A549 (cell line): Measurements from ENCODE around the gene TPST1. TPM values are rescaled to one million over a fixed set of nuclear protein-coding genes. Genes with fewer than 3 reads are reported as not detected.

Source experiments
- ATAC-seq, 2 experiments: fragments of 200-7000 bp in 1 of 2; fragments of >200 bp in 1 of 2; cut with Nextera tagmentation in 1 of 2; cut with Tn5 transposase in 1 of 2; 3 replicates each; pipeline versions ENCODE4 v1.8.0 to v1.9.1; 2018 to 2020; ENCODE audit warnings: mild to moderate bottlenecking in 1 of 2, moderate library complexity in 1 of 2
- CTCF ChIA-PET: fragments of 300-600 bp; sonication (Branson Sonifier 250); formaldehyde crosslinking; extraction: SDS; loops from one replicate; lab custom pipeline; 2021; ENCODE audit warnings: antibody characterized with exemption, inconsistent platforms; lab: Yijun Ruan, JAX
- POLR2A ChIA-PET: fragments of 350-600 bp; formaldehyde crosslinking; extraction: SDS; loops from one replicate; lab custom pipeline; 2021; ENCODE audit warnings: antibody characterized with exemption, inconsistent platforms; lab: Yijun Ruan, JAX
- DNase-seq, 2 experiments: peaks; one replicate each; pipeline versions ENCODE4 v3.0.0 to v3.0.0-alpha.2; 2011 to 2016; ENCODE audit warnings: low read depth in 1 of 2, low spot score in 1 of 2
- FAIRE-seq: peaks from 2 replicates; lab custom pipeline; 2011; peaks lifted over from hg19 to GRCh38; lab: Jason Lieb, UNC
- H3K27ac ChIP-seq, 2 experiments: fragments of >200 bp; sonication (Bioruptor Twin); formaldehyde crosslinking; 3 replicates each; pipeline ENCODE4 v1.5.1; 2016 to 2017
- H3K4me1 ChIP-seq: fragments of >200 bp; sonication (Bioruptor Twin); formaldehyde crosslinking; 3 replicates; pipeline ENCODE4 v1.6.1; 2016
- H3K4me2 ChIP-seq: fragments of >200 bp; sonication (Bioruptor Twin); formaldehyde crosslinking; 3 replicates; pipeline ENCODE4 v1.6.1; 2016
- H3K4me3 ChIP-seq: fragments of >200 bp; sonication (Bioruptor Twin); formaldehyde crosslinking; 3 replicates; pipeline ENCODE4 v1.5.1; 2016
- H3K9me3 ChIP-seq: fragments of >200 bp; sonication (Bioruptor Twin); formaldehyde crosslinking; 3 replicates; pipeline ENCODE4 v1.6.1; 2016
- BHLHE40 ChIP-seq: IDR thresholded peaks from 2 replicates; pipeline ENCODE4 v1.6.1; 2012; ENCODE audit warnings: low read depth, low read length, inconsistent platforms
- CBX8 ChIP-seq: fragments of 200-600 bp; sonication (generic); IDR thresholded peaks from 2 replicates; pipeline ENCODE4 v1.6.1; 2016
- CEBPB ChIP-seq, 2 experiments: fragments of >200 bp in 1 of 2; sonication (Bioruptor Twin) in 1 of 2; formaldehyde crosslinking in 1 of 2; IDR thresholded peaks; 2 replicates each; pipeline ENCODE4 v1.6.1; 2012 to 2016
- CHD2 ChIP-seq: fragments of 150-350 bp; IDR thresholded peaks from 2 replicates; pipeline ENCODE4 v1.6.1; 2014; ENCODE audit warnings: low read length; ENCODE audit not compliant: partially characterized antibody
- EHMT2 ChIP-seq: fragments of 200-600 bp; sonication (generic); IDR thresholded peaks from 2 replicates; pipeline ENCODE4 v1.6.1; 2016; ENCODE audit warnings: antibody characterized with exemption, low read depth, mild to moderate bottlenecking, moderate library complexity
- FOXS1 ChIP-seq: fragments of 250-450 bp; sonication (Bioruptor Pico); IDR thresholded peaks from 2 replicates; pipeline ENCODE4 v1.5.0; 2020; ENCODE audit warnings: mild to moderate bottlenecking, moderate library complexity
- HDAC2 ChIP-seq: fragments of 200-600 bp; sonication (generic); IDR thresholded peaks from 2 replicates; pipeline ENCODE4 v1.6.1; 2016
- HEYL ChIP-seq: fragments of 250-450 bp; sonication (Bioruptor Pico); IDR thresholded peaks from 2 replicates; pipeline ENCODE4 v1.8.0; 2021; ENCODE audit warnings: mild to moderate bottlenecking, moderate library complexity
- JUNB ChIP-seq: fragments of >200 bp; sonication (Bioruptor Twin); formaldehyde crosslinking; IDR thresholded peaks from 2 replicates; pipeline ENCODE4 v1.6.1; 2016
- KDM1A ChIP-seq: fragments of 200-600 bp; sonication (generic); IDR thresholded peaks from 2 replicates; pipeline ENCODE4 v1.6.1; 2016; ENCODE audit warnings: low read depth, mild to moderate bottlenecking
- MAFK ChIP-seq: fragments of 450-650 bp; IDR thresholded peaks from 2 replicates; pipeline ENCODE4 v1.6.1; 2014; ENCODE audit not compliant: partially characterized antibody
- NFE2L2 ChIP-seq: fragments of 150-350 bp; conservative IDR thresholded peaks from 2 replicates; pipeline ENCODE4 v1.6.1; 2014; ENCODE audit warnings: low read length
- RAD21 ChIP-seq, 2 experiments: fragments of >200 bp in 1 of 2; sonication (Bioruptor Twin) in 1 of 2; formaldehyde crosslinking in 1 of 2; IDR thresholded peaks in 1 of 2; conservative IDR thresholded peaks in 1 of 2; 2 replicates in 1 of 2; 3 replicates in 1 of 2; pipeline ENCODE4 v1.6.1; 2012 to 2018; ENCODE audit warnings: inconsistent platforms in 1 of 2
- RFX5 ChIP-seq: fragments of 450-650 bp; IDR thresholded peaks from 2 replicates; pipeline ENCODE4 v1.7.1; 2014; ENCODE audit warnings: antibody characterized with exemption, mild to moderate bottlenecking, moderate library complexity
- RNF2 ChIP-seq: fragments of 200-600 bp; sonication (generic); IDR thresholded peaks from 2 replicates; pipeline ENCODE4 v1.6.1; 2016; ENCODE audit warnings: low read depth, mild to moderate bottlenecking, antibody characterized with exemption, moderate library complexity, borderline replicate concordance
- SREBF2 ChIP-seq: fragments of 450-650 bp; IDR thresholded peaks from 2 replicates; pipeline ENCODE4 v1.6.1; 2014; ENCODE audit warnings: mild to moderate bottlenecking, moderate library complexity
- ZFP36 ChIP-seq: fragments of 450-650 bp; IDR thresholded peaks from 2 replicates; pipeline ENCODE4 v1.6.1; 2014; ENCODE audit warnings: borderline replicate concordance; ENCODE audit not compliant: partially characterized antibody
- ZNF302 ChIP-seq: fragments of 250-450 bp; sonication (Bioruptor Pico); IDR thresholded peaks from 2 replicates; pipeline ENCODE4 v1.9.0; 2021; ENCODE audit warnings: inconsistent platforms, mild to moderate bottlenecking, moderate library complexity
- ZSCAN20 ChIP-seq: fragments of 250-450 bp; sonication (Bioruptor Pico); IDR thresholded peaks from 2 replicates; pipeline ENCODE4 v1.8.0; 2022; ENCODE audit warnings: mild to moderate bottlenecking, moderate library complexity
- WGBS: methylation state at CpG from one replicate; pipeline ENCODE4 v1.1.6; 2017; ENCODE audit errors: missing lambda C conversion rate; 5-methylcytosine and 5-hydroxymethylcytosine counted together
- polyA plus RNA-seq, 4 experiments: library from polyadenylated mRNA; depleted of rRNA in 3 of 4; stranded (reverse); fragments of >200 nt; fragmentation: RNase III in 1 of 4; extraction: RNeasy Plus Mini Kit Qiagen cat#74134 plus additional on column Dnase treatment in 1 of 4; gene quantifications; 2 replicates in 3 of 4; 3 replicates in 1 of 4; pipeline ENCODE4 v1.2.3, GENCODE V29; 2011 to 2017
- TF ChIP-seq, protein P1 (sequence below): fragments of 150-350 bp; IDR thresholded peaks from 2 replicates; pipeline ENCODE4 v1.6.1; 2014; ENCODE audit warnings: low read depth, mild to moderate bottlenecking, low read length
- TF ChIP-seq, protein P2 (sequence below): fragments of 200-600 bp; sonication (generic); IDR thresholded peaks from 2 replicates; pipeline ENCODE4 v1.6.1; 2016; ENCODE audit warnings: antibody characterized with exemption, mild to moderate bottlenecking, moderate library complexity
- TF ChIP-seq, protein P3 (sequence below): fragments of 450-650 bp; IDR thresholded peaks from 2 replicates; pipeline ENCODE4 v1.6.1; 2014; ENCODE audit warnings: antibody characterized with exemption
- TF ChIP-seq, protein P4 (sequence below): IDR thresholded peaks from 2 replicates; pipeline ENCODE4 v1.6.1; 2012

The TPST1 gene
- polyA plus RNA-seq, 2 of the 4 experiments (the other 2 are of a cell fraction), result 14.6 to 20.4 TPM

DNA sequence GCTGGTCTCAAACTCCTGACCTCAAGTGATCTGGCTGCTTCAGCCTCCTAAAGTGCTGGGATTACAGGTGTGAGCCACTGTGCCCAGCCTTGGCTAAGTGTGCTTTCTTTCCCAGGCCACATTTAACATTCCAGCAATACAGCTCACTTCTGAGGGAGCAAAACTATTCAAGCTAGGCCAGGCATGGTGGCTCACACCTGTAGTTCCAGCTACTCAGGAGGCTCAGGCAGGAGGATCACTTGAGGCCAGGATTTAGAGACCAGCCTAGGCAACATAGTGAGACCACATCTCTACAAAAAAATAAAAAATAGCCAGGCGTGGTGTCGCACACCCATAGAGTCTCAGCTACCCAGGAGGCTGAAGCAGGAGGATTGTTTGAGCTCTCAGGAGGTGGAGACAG, 23.3 kb upstream of the TPST1 start:
- no peaks in the 10 kb centered on the region for H3K4me1 ChIP-seq
- CTCF ChIA-PET, result interaction anchor here (0.6 to 0.7 kb wide), 2 partner anchors 23 to 24 kb away, joined by 3 read pairs; partner anchors contain the start of gene TPST1
- no peak overlapping the region for H3K27ac ChIP-seq
- H3K4me2 ChIP-seq, result no peak overlapping the region
- H3K9me3 ChIP-seq, result peaks cover 4% of the 10 kb centered on the region; the same call in 1 of the 3 replicates
- ATAC-seq, result no peak
- no peak for DNase-seq
- no peak for FAIRE-seq
- WGBS, result 91% methylated on average over 2 of the region's 2 CpGs
- POLR2A ChIA-PET, result no interaction called here
- H3K4me3 ChIP-seq, result no peak overlapping the region
- TF ChIP-seq SREBF2 (no peak), NFE2L2 (no peak)

DNA sequence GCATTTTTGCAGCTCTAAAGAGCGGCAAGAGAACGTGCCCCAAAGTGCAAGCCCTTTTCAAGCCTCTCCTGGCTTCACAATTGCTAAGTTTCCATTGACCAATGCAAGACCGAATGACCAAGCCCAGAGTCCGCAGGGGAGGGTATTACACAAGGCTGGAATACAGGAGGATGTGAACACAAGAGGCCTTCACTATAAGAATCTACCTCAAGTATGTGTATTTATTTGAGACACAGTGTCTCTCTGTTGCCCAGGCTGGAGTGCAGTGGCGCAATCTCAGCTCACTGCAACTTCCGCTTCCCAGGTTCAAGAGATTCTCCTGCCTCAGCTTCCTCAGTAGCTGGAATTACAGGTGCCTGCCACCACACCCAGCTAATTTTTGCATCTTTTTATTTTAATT, 22.2 kb upstream of the TPST1 start:
- Histone ChIP-seq H3K4me3 (no peak overlapping the region), H3K4me2 (no peak overlapping the region), H3K27ac (no peak overlapping the region), H3K9me3 (peaks cover 4% of the 10 kb centered on the region; the same call in 1 of the 3 replicates), H3K4me1 (no peaks in the 10 kb centered on the region)
- FAIRE-seq (no peak), DNase-seq (no peak), ATAC-seq (no peak)
- WGBS, result 91% methylated on average over 6 of the region's 6 CpGs
- ChIA-PET POLR2A (no interaction called here), CTCF (interaction anchor here (0.6 kb wide), 1 partner anchor 21 kb away, joined by 3 read pairs; no protein-coding TSS in a partner anchor)
- TF ChIP-seq, protein P1, sequence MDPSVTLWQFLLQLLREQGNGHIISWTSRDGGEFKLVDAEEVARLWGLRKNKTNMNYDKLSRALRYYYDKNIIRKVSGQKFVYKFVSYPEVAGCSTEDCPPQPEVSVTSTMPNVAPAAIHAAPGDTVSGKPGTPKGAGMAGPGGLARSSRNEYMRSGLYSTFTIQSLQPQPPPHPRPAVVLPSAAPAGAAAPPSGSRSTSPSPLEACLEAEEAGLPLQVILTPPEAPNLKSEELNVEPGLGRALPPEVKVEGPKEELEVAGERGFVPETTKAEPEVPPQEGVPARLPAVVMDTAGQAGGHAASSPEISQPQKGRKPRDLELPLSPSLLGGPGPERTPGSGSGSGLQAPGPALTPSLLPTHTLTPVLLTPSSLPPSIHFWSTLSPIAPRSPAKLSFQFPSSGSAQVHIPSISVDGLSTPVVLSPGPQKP, result no peak
- TF ChIP-seq HEYL (CRISPR knock-in tag), result no peak
- no peak for TF ChIP-seq JUNB
- TF ChIP-seq ZNF302 (CRISPR knock-in tag), result no peak
- TF ChIP-seq, protein P2, sequence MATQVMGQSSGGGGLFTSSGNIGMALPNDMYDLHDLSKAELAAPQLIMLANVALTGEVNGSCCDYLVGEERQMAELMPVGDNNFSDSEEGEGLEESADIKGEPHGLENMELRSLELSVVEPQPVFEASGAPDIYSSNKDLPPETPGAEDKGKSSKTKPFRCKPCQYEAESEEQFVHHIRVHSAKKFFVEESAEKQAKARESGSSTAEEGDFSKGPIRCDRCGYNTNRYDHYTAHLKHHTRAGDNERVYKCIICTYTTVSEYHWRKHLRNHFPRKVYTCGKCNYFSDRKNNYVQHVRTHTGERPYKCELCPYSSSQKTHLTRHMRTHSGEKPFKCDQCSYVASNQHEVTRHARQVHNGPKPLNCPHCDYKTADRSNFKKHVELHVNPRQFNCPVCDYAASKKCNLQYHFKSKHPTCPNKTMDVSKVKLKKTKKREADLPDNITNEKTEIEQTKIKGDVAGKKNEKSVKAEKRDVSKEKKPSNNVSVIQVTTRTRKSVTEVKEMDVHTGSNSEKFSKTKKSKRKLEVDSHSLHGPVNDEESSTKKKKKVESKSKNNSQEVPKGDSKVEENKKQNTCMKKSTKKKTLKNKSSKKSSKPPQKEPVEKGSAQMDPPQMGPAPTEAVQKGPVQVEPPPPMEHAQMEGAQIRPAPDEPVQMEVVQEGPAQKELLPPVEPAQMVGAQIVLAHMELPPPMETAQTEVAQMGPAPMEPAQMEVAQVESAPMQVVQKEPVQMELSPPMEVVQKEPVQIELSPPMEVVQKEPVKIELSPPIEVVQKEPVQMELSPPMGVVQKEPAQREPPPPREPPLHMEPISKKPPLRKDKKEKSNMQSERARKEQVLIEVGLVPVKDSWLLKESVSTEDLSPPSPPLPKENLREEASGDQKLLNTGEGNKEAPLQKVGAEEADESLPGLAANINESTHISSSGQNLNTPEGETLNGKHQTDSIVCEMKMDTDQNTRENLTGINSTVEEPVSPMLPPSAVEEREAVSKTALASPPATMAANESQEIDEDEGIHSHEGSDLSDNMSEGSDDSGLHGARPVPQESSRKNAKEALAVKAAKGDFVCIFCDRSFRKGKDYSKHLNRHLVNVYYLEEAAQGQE, result no peak

DNA sequence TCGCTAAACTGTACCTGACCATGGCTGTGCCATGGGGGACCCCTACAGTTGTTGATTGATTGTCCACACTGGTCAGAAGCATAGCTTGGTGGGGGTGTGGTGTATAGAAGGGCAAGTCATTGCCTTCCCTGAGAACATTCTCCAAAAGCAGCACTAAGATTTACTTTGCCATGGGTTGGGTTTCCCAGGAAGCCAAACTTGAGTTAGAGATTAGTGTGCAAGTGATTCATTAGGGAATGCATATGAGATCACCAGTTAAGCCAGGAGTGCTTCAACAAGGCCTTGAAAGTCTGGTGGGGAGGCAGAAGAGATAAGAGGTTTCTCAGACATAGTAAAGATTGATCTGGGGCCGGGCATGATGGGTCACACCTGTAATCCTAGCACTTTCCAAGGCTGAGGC, 21.4 kb upstream of the TPST1 start:
- no peaks in the 10 kb centered on the region for H3K4me1 ChIP-seq
- no peak overlapping the region for H3K27ac ChIP-seq
- ChIA-PET CTCF (no interaction called here), POLR2A (no interaction called here)
- ATAC-seq (peak; percentile 47 to 51; a peak in 4 of 6 replicates), DNase-seq (peak in 1 of 2 experiments; percentile 43), FAIRE-seq (no peak)
- WGBS, result 56% methylated on average over 2 of the region's 2 CpGs
- no peak overlapping the region for H3K4me3 ChIP-seq
- TF ChIP-seq RAD21 (conservative IDR thresholded peaks at IDR 0.05 in 1 of 2, IDR thresholded peaks at IDR 0.05 in 1 of 2) (no peak), RFX5 (no peak), CHD2 (no peak), SREBF2 (no peak), RNF2 (no peak)
- no peak overlapping the region for H3K4me2 ChIP-seq
- H3K9me3 ChIP-seq, result no peaks in the 10 kb centered on the region

DNA sequence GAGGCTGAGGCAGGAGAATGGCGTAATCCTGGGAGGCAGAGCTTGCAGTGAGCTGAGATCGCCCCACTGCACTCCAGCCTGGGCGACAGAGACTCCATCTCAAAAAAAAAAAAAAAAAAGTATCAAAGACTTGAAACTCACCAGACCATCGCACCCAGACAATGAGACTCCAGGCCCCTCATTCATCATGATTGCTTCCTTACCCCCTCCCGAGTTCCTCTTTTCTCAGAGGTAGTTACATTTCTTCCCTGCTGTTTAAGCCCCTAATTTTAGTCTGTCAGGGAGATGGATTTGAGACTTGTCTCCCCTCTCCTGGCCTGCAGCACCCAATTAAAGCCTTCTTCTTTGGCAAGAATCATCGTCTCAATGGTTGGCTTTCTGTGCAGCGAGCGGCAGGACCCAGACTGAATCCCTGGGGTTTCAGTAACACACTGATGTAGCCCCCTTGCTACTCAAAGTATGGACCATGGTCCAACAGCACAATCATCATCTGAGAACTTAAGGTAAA, 19.4 kb upstream of the TPST1 start:
- ATAC-seq, result no peak
- Histone ChIP-seq H3K4me3 (no peak overlapping the region), H3K4me2 (no peak overlapping the region), H3K27ac (no peak overlapping the region), H3K4me1 (no peaks in the 10 kb centered on the region), H3K9me3 (no peaks in the 10 kb centered on the region)
- no peak for FAIRE-seq
- TF ChIP-seq MAFK (no peak), HDAC2 (no peak), JUNB (no peak), CBX8 (no peak), RNF2 (no peak), ZNF302 (CRISPR knock-in tag) (no peak), RAD21 (conservative IDR thresholded peaks at IDR 0.05 in 1 of 2, IDR thresholded peaks at IDR 0.05 in 1 of 2) (no peak), HEYL (CRISPR knock-in tag) (no peak), FOXS1 (CRISPR knock-in tag) (no peak), EHMT2 (no peak), CEBPB (IDR thresholded peaks at IDR 0.05) (no peak), ZSCAN20 (no peak), KDM1A (no peak), ZFP36 (no peak), BHLHE40 (no peak)
- TF ChIP-seq, protein P3, sequence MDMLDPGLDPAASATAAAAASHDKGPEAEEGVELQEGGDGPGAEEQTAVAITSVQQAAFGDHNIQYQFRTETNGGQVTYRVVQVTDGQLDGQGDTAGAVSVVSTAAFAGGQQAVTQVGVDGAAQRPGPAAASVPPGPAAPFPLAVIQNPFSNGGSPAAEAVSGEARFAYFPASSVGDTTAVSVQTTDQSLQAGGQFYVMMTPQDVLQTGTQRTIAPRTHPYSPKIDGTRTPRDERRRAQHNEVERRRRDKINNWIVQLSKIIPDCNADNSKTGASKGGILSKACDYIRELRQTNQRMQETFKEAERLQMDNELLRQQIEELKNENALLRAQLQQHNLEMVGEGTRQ, result no peak
- TF ChIP-seq, protein P4, sequence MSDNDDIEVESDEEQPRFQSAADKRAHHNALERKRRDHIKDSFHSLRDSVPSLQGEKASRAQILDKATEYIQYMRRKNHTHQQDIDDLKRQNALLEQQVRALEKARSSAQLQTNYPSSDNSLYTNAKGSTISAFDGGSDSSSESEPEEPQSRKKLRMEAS, result no peak
- CTCF ChIA-PET, result interaction anchor here (1.2 kb wide), 1 partner anchor 12 kb away, joined by 3 read pairs; no protein-coding TSS in a partner anchor
- no peak for DNase-seq
- WGBS, result 81% methylated on average over 8 of the region's 8 CpGs
- POLR2A ChIA-PET, result no interaction called here
